Peyer's patch (tissue), 4 donors: Measurements from ENCODE around the gene EXOC3L2.

Experiments used
- POLR2A ChIP-seq, 2 donors: fragments of 450-650 bp; IDR thresholded peaks; one replicate each; pipeline ENCODE4 v1.5.1; 2017; ENCODE audit warnings: antibody characterized with exemption in 2 of 2, mild to moderate bottlenecking in 2 of 2, moderate library complexity in 2 of 2
- TF ChIP-seq, protein P1 (sequence below), 6 experiments: fragments of 450-650 bp in 4 of 6; fragments of 200-600 bp in 2 of 6; sonication (generic) in 1 of 6; IDR thresholded peaks; one replicate each; pipeline ENCODE4 v1.5.1; 2017 to 2019; ENCODE audit warnings: antibody characterized with exemption in 6 of 6, mild to moderate bottlenecking in 3 of 6, moderate library complexity in 1 of 6

- TF ChIP-seq, protein P1, sequence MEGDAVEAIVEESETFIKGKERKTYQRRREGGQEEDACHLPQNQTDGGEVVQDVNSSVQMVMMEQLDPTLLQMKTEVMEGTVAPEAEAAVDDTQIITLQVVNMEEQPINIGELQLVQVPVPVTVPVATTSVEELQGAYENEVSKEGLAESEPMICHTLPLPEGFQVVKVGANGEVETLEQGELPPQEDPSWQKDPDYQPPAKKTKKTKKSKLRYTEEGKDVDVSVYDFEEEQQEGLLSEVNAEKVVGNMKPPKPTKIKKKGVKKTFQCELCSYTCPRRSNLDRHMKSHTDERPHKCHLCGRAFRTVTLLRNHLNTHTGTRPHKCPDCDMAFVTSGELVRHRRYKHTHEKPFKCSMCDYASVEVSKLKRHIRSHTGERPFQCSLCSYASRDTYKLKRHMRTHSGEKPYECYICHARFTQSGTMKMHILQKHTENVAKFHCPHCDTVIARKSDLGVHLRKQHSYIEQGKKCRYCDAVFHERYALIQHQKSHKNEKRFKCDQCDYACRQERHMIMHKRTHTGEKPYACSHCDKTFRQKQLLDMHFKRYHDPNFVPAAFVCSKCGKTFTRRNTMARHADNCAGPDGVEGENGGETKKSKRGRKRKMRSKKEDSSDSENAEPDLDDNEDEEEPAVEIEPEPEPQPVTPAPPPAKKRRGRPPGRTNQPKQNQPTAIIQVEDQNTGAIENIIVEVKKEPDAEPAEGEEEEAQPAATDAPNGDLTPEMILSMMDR (IDR thresholded peaks at IDR 0.05), result no peak
- TF ChIP-seq POLR2A (IDR thresholded peaks at IDR 0.05), result no peak
Observed at GRCh38 chr19:45215391-45216191, 29.6 kb downstream of the EXOC3L2 start.
